ENCODE measurements around the gene TSC22D1. TPM values are rescaled to one million over a fixed set of nuclear protein-coding genes. Genes with fewer than 3 reads are reported as not detected.

Gene TSC22D1
- total RNA-seq, 1 experiment from 2014 or later, result 79.2 TPM

DNA sequence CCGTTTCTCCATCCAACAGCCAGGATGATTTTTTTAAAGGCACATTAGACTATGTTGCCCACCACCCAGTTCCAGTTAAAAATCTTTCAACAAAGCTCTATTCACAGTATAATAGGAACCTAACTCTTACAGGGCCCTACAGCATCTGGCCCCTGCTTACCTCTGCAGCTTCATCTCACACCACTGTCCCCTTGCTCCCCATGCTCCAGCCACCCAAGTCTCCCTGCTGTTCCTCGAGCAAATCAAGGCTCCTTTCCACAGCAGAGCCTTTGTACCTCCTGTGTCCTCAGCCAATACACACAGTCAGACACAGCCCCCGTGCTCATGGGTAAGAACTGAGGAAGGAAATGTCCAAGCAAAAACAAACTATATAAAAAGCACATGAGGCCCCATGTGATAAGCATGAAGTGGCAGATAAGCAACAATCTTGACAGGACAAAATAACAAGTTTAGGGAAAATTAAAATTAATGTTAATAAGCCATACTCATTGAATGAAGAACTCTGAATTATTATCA is 67.5 kb downstream of the TSC22D1 start:
- no peak overlapping the region for H3K4me3 ChIP-seq
- H3K9me2 ChIP-seq (ENCODE audit: insufficient read depth), result no peaks in the 10 kb centered on the region
- H3K36me3 ChIP-seq (ENCODE audit: low read depth), result peaks cover 5% of the 10 kb centered on the region; the same call in 1 of the 2 replicates
- TF ChIP-seq, protein P1, sequence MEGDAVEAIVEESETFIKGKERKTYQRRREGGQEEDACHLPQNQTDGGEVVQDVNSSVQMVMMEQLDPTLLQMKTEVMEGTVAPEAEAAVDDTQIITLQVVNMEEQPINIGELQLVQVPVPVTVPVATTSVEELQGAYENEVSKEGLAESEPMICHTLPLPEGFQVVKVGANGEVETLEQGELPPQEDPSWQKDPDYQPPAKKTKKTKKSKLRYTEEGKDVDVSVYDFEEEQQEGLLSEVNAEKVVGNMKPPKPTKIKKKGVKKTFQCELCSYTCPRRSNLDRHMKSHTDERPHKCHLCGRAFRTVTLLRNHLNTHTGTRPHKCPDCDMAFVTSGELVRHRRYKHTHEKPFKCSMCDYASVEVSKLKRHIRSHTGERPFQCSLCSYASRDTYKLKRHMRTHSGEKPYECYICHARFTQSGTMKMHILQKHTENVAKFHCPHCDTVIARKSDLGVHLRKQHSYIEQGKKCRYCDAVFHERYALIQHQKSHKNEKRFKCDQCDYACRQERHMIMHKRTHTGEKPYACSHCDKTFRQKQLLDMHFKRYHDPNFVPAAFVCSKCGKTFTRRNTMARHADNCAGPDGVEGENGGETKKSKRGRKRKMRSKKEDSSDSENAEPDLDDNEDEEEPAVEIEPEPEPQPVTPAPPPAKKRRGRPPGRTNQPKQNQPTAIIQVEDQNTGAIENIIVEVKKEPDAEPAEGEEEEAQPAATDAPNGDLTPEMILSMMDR (conservative IDR thresholded peaks at IDR 0.05), result no peak
- TF ChIP-seq EZH2 (IDR thresholded peaks at IDR 0.05; ENCODE audit: low read depth), result no peak
- no peaks in the 10 kb centered on the region for H4K20me1 ChIP-seq (ENCODE audit: insufficient read depth)
- H3K9me3 ChIP-seq (ENCODE audit: insufficient read depth, low read depth), result no peaks in the 10 kb centered on the region
- H3F3A ChIP-seq (ENCODE audit: insufficient read depth, low read depth), result peaks cover 4% of the 10 kb centered on the region
- no peak overlapping the region for H3K27ac ChIP-seq
- no peak overlapping the region for H2AFZ ChIP-seq
- H3K4me1 ChIP-seq (replicated peaks; ENCODE audit: insufficient read depth), result no peaks in the 10 kb centered on the region
- ChIA-PET POLR2A (ENCODE audit: unreplicated experiment) (no interaction called here), CTCF (no interaction called here)
- intact Hi-C loops (cut with micrococcal nuclease; ENCODE audit: unreplicated experiment), result no loop called here
- no peaks in the 10 kb centered on the region for H3K27me3 ChIP-seq (ENCODE audit: insufficient read depth, low read depth)
- DNase-seq, result no peak
- no peak overlapping the region for H3K4me2 ChIP-seq
- BruUV-seq (replicated peaks), result no TSS peak
- peaks cover 15% of the 10 kb centered on the region for H3K79me2 ChIP-seq (ENCODE audit: low read depth)

DNA sequence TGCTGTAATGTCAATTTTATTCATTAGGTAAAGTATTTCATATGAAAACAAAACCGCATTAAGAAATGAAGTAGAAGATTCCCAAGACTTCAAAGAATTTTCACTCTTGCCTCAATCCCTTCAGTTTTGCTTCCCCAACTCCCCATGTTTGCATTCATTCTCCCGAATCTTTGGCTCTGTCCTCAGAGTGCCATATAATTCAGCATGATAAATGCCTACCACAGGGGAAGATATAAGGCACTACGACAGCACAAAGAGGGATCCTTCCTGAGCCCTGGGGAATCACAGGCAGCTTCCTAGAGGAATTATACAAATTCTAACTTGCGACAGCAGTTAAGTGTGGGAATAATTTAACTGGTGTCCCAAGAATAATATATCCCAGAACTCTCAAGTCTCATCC is 68.5 kb downstream of the TSC22D1 start:
- H3K27me3 ChIP-seq (ENCODE audit: insufficient read depth, low read depth), result no peaks in the 10 kb centered on the region
- BruUV-seq (replicated peaks), result no TSS peak

DNA sequence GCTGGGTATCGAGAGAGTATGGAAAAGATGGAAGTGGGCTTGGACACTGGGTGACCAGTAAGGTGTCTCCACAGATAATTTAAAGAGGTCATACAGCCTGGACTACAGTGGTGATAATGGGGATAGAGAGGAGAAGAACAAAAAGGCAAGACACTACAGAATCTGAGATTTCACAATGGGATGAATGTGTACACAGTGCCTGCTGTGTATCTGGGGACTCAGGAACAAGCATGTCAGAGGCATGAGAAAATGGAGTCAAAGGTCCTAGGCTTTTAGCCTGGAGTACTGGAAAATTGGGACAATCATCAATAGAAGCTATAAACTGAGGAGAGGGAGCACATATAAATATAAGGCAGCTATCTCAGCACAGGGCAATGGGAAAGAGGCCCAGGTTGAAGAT is 69.4 kb downstream of the TSC22D1 start:
- POLR2A ChIA-PET (ENCODE audit: unreplicated experiment), result interaction anchor here (0.6 kb wide), 1 partner anchor 407 kb away, joined by 4 read pairs; no protein-coding TSS in a partner anchor

More for the DNA sequence above, 68.5 kb downstream of the TSC22D1 start:
- Histone ChIP-seq H3K79me2 (ENCODE audit: low read depth) (peaks cover 16% of the 10 kb centered on the region), H3K4me3 (no peak overlapping the region), H2AFZ (no peak overlapping the region), H3K4me1 (replicated peaks; ENCODE audit: insufficient read depth) (no peaks in the 10 kb centered on the region), H3K27ac (no peak overlapping the region), H4K20me1 (ENCODE audit: insufficient read depth) (no peaks in the 10 kb centered on the region), H3F3A (ENCODE audit: insufficient read depth, low read depth) (peaks cover 4% of the 10 kb centered on the region), H3K36me3 (ENCODE audit: low read depth) (no peaks in the 10 kb centered on the region), H3K4me2 (no peak overlapping the region), H3K9me3 (ENCODE audit: insufficient read depth, low read depth) (no peaks in the 10 kb centered on the region), H3K9me2 (ENCODE audit: insufficient read depth) (no peaks in the 10 kb centered on the region)
- no peak for DNase-seq
- CTCF ChIA-PET, result no interaction called here
- TF ChIP-seq EZH2 (IDR thresholded peaks at IDR 0.05; ENCODE audit: low read depth), result no peak
- TF ChIP-seq, protein P1 (conservative IDR thresholded peaks at IDR 0.05), result no peak
- POLR2A ChIA-PET (ENCODE audit: unreplicated experiment), result no interaction called here
- intact Hi-C loops (cut with micrococcal nuclease; ENCODE audit: unreplicated experiment), result no loop called here

More for the DNA sequence above, 69.4 kb downstream of the TSC22D1 start:
- Histone ChIP-seq H3K4me1 (replicated peaks; ENCODE audit: insufficient read depth) (no peaks in the 10 kb centered on the region), H2AFZ (no peak overlapping the region), H3K27me3 (ENCODE audit: insufficient read depth, low read depth) (no peaks in the 10 kb centered on the region), H3K9me2 (ENCODE audit: insufficient read depth) (no peaks in the 10 kb centered on the region), H3K9me3 (ENCODE audit: insufficient read depth, low read depth) (no peaks in the 10 kb centered on the region), H3F3A (ENCODE audit: insufficient read depth, low read depth) (peaks cover 4% of the 10 kb centered on the region), H3K4me3 (no peak overlapping the region), H3K36me3 (ENCODE audit: low read depth) (no peaks in the 10 kb centered on the region), H4K20me1 (ENCODE audit: insufficient read depth) (no peaks in the 10 kb centered on the region), H3K4me2 (no peak overlapping the region), H3K27ac (no peak overlapping the region), H3K79me2 (ENCODE audit: low read depth) (peaks cover 20% of the 10 kb centered on the region)
- CTCF ChIA-PET, result no interaction called here
- no TSS peak for BruUV-seq (replicated peaks)
- intact Hi-C loops (cut with micrococcal nuclease; ENCODE audit: unreplicated experiment), result no loop called here
- TF ChIP-seq EZH2 (IDR thresholded peaks at IDR 0.05; ENCODE audit: low read depth), result no peak
- TF ChIP-seq, protein P1 (conservative IDR thresholded peaks at IDR 0.05), result no peak
- no peak for DNase-seq

All from PC-9 (cell line).